Right ventricle myocardium inferior (tissue), 1 donor: ENCODE measurements around the gene SRGAP2. TPM values are rescaled to one million over a fixed set of nuclear protein-coding genes. Genes with fewer than 3 reads are reported as not detected.
"Not testable (repeated sequence)": the region's sequence is repeated elsewhere in the genome, so short reads cannot be mapped to it uniquely, and the experiment has no call there.

Source experiments
- ATAC-seq: fragments of 200-7000 bp; cut with Tn5 transposase; one replicate; pipeline ENCODE4 v1.9.1; 2020; ENCODE audit warnings: mild to moderate bottlenecking, moderate library complexity
- DNase-seq: peaks from one replicate; pipeline ENCODE4 v3.0.0; 2021; ENCODE audit errors: missing footprints
- intact Hi-C: fragments of 100-400 bp; cut with DNase I; formaldehyde crosslinking; loops from one replicate; pipeline ENCODE4 v1.11.0; 2022
- total RNA-seq: library from RNA; stranded (reverse); fragmentation: NEBNext Ultra II Directional; extraction: Animal tissue kit (Norgen Biotek cat#: 25700); gene quantifications from one replicate; pipeline ENCODE4 v1.2.1, GENCODE V29; 2021
- donor health status: DM: no; HTN: yes; CAD: no; lungs with severe emphysema.

The SRGAP2 gene
- total RNA-seq, 1 donor from 2014 or later: 20.7 TPM

GRCh38 chr1:206234189-206234916 is 31.0 kb downstream of the SRGAP2 start:
- intact Hi-C loops, ATAC-seq, DNase-seq: not testable (repeated sequence)

DNA sequence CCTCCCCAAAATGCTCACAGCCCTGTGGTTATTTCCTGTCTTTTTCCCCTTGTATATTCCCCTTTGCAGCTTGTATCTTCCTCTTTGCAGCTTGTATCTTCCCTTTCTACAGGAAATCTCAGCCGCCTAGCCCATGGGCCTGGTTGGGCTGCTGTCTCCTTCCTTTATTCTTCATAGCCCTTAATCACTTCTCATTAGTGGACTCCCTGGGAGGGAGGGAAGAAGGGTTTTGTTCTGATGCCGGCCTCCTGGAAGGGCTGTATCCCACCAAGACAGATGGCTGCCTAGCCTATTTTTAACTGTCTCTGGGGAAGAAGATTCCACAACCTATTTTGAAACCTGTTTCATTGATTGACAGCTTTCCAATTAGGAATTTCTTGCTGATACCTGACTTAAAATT is 31.8 kb downstream of the SRGAP2 start:
- DNase-seq, ATAC-seq, intact Hi-C loops: not testable (repeated sequence)

DNA sequence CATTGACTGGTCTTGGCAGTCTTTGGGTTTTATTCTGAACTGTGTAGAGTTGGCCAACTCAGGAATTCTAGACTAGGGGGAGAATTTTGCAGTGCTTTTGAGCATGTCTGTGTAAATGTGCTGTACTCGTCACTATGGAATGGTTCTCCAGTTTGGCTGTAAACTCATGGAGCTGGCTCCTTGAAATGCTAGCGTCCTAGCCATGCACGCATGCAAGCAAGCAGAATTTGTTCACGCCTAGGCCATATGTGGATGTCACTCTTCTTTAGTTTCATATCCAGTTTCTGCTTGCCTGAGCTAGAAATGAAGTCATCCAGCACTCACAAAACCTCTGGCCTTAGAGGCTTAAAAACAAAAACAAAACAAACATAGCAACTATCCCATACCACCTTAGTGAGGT is 36.9 kb downstream of the SRGAP2 start:
- DNase-seq, ATAC-seq, intact Hi-C loops: not testable (repeated sequence)

DNA sequence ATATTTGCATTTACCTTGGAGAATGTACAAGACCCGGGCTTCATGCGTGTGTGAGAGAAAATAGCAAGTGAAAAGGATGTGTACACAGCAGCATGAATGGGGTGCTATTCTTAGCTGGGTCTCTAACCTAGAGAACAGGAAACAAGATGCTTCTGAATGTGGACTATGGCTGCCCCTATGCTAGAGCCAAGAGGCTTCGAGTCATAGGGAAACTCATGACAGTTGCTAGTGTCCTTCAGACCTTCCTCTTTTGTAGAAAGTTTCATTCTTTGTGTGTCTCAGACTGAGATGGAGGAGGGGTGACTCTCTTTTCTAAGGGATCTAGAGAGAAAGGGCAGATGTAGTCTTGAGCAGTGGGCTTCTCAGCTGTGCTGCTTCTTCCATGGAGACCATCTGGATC is 40.0 kb downstream of the SRGAP2 start:
- intact Hi-C loops, DNase-seq: not testable (repeated sequence)
- ATAC-seq: peak; percentile 64

DNA sequence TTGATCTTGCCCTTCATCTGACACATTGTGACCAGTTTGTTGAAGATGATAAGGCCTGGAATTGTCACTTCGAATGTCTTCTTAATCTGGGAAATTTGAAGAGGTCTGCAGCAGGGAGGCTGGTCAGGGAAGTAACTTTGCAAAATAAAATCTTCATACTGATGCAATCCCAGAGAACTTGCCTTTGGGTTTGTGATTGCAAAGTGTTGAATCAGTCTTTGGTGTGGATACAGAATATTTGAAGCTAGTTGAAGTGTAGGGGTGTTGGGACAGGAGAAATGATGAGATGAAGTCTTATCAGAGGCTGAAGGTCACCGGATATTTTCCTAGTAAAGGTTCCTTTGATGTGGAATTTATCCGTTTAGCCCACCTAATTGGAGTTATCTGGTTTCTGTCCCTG is 42.1 kb downstream of the SRGAP2 start:
- intact Hi-C loops, DNase-seq, ATAC-seq: not testable (repeated sequence)

GRCh38 chr1:206246129-206246886 is 43.0 kb downstream of the SRGAP2 start:
- peak; percentile 40 for ATAC-seq
- DNase-seq, intact Hi-C loops: not testable (repeated sequence)

GRCh38 chr1:206250953-206251681 is 47.8 kb downstream of the SRGAP2 start:
- ATAC-seq, DNase-seq, intact Hi-C loops: not testable (repeated sequence)

- ATAC-seq, intact Hi-C loops, DNase-seq: not testable (repeated sequence)
These were observed 49.5 kb downstream of the SRGAP2 start for GRCh38 chr1:206252680-206253335.

Other genes starting within 250 kb of the SRGAP2 start
- gene RAB7B, start 200.1 kb upstream of the SRGAP2 start, total RNA-seq: 1.6 TPM
- not detected for gene CTSE, start 179.6 kb upstream of the SRGAP2 start, total RNA-seq
- 0.81 TPM for gene RHEX, start 150.4 kb upstream of the SRGAP2 start, total RNA-seq
- not detected for gene AVPR1B, start 86.2 kb upstream of the SRGAP2 start, total RNA-seq
- 1.6 TPM for gene FAM72A, start 702 bp upstream of the SRGAP2 start, total RNA-seq